Psoas muscle (tissue), 8 donors: ENCODE data around the gene TPD52L2. TPM values are rescaled to one million over a fixed set of nuclear protein-coding genes. Genes with fewer than 3 reads are reported as not detected.
A peak's percentile ranks its signal among the peaks of the same experiment; 100 is the strongest.
"Not testable (repeated sequence)": the region's sequence is repeated elsewhere in the genome, so short reads cannot be mapped to it uniquely, and the experiment has no call there.

Source experiments
- ATAC-seq, 4 donors: fragments of 200-7000 bp; cut with Tn5 transposase; one replicate each; pipeline ENCODE4 v1.9.1; 2020; ENCODE audit warnings: moderate library complexity in 3 of 4, mild to moderate bottlenecking in 2 of 4
- DNase-seq, 2 donors: peaks; one replicate each; pipeline ENCODE4 v3.0.0-alpha.2; 2020
- H3K27ac ChIP-seq: fragments of 200-600 bp; one replicate; pipeline ENCODE4 v1.8.0; 2022
- H3K27me3 ChIP-seq, 3 donors: fragments of 200-600 bp in 1 of 3; one replicate each; pipeline versions ENCODE4 v1.6.1 to v1.8.0; 2013 to 2022; ENCODE audit warnings: low read length in 2 of 3, mild to moderate bottlenecking in 2 of 3, moderate library complexity in 1 of 3; ENCODE audit not compliant: insufficient read depth in 3 of 3
- H3K36me3 ChIP-seq, 2 donors: fragments of 200-600 bp in 1 of 2; one replicate each; pipeline versions ENCODE4 v1.6.1 to v1.8.0; 2013 to 2022; ENCODE audit warnings: low read depth in 1 of 2, mild to moderate bottlenecking in 1 of 2, moderate library complexity in 1 of 2; ENCODE audit not compliant: insufficient read depth in 1 of 2
- H3K4me1 ChIP-seq: fragments of 200-600 bp; one replicate; pipeline ENCODE4 v1.8.0; 2022
- H3K4me3 ChIP-seq: fragments of 200-600 bp; one replicate; pipeline ENCODE4 v1.8.0; 2022; ENCODE audit warnings: mild to moderate bottlenecking
- H3K9me3 ChIP-seq: fragments of 200-600 bp; one replicate; pipeline ENCODE4 v1.8.0; 2022
- CTCF ChIP-seq: fragments of 200-600 bp; IDR thresholded peaks from one replicate; pipeline ENCODE4 v1.8.0; 2022; ENCODE audit warnings: antibody characterized with exemption
- WGBS, 3 donors: extraction: QIAGEN DNeasy Blood & Tissue Kit; methylation state at CpG; one replicate each; pipeline versions ENCODE4 v1.1.6 to v1.1.7; 2013; 5-methylcytosine and 5-hydroxymethylcytosine counted together
- intact Hi-C, 2 donors: fragments of 100-400 bp; cut with DNase I; formaldehyde crosslinking; loops; one replicate each; pipeline versions ENCODE4 v1.11.0 to v1.14.2; 2022
- polyA plus RNA-seq, 3 donors: library from polyadenylated mRNA; stranded (reverse); fragments of 200-250 nt; gene quantifications; one replicate each; pipeline ENCODE4 v1.2.3, GENCODE V29; 2013
- total RNA-seq, 4 donors: library from RNA; stranded (reverse); fragmentation: NEBNext Ultra II Directional in 2 of 4; extraction: Animal tissue kit (Norgen Biotek cat#: 25700) in 2 of 4; gene quantifications; one replicate each; pipeline versions ENCODE4 v1.2.1 to v1.2.4, GENCODE V29; 2021 to 2023
- donor health status: healthy with polysubstance abuse.
- donor health status: DM: no; HTN: no; CAD: no; lungs with moderate emphysema.
- donor health status: Bipolar disorder and iron deficiency.
- donor health status: healthy.
- donor health status: DM: yes; HTN: yes; CAD: no.
- donor health status: DM: no; HTN: no; CAD: no.
- donor health status: DM: no; HTN: no; CAD: no.
- donor health status: DM: yes; HTN: yes; CAD: no.

TPD52L2 gene
- total and polyA plus RNA-seq, 7 donors: 40.7 to 152 (median 55.8) TPM

GRCh38 chr20:63876489-63877036 is 11.5 kb downstream of the TPD52L2 start:
- ATAC-seq (no peak), DNase-seq (no peak)
- H3K27ac ChIP-seq: peak overlapping the region; percentile 70
- 85 to 90% (median 89%) methylated on average over 19 of the region's 19 CpGs for WGBS, 3 donors
- H3K9me3 ChIP-seq: no peaks in the 10 kb centered on the region
- no peaks in the 10 kb centered on the region for H3K27me3 ChIP-seq
- H3K4me3 ChIP-seq: no peak overlapping the region
- no peak for TF ChIP-seq CTCF
- peaks cover 0 to 70% of the 10 kb centered on the region in 2 donors for H3K36me3 ChIP-seq
- intact Hi-C loops: no loop called here
- peaks cover 12% of the 10 kb centered on the region for H3K4me1 ChIP-seq

DNA sequence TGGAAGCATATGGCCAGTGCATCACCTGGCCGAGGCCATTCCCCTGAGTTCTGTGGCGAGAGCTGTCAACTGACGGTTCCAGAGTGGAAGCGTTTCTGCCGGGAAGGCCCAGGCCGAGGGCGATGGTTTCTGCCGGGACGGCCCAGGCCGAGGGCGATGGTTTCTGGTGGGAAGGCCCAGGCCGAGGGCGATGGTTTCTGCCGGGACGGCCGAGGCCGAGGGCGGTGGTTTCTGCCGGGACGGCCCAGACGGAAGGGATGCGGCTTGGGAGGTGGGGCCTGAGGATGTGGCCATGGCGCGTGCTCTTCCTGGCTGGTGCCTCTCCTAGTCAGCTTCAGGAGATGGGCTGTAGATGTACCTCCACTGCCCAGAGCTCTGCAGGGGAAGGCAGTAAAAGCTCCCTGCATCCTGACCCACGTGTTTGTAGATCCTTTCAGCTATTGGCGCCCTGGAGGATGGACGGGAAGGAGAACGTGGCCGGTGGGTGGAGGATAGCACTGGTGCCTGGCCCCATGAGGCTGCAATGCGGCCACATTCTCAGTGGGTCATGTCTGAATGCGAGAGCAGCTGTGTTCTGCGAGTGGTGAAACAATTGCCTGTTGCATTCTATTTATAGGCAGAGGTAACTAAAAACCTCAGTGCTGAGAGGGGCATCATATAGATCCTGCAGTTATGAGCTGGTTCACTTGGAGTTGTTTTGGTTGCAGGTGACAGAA is 12.8 kb downstream of the TPD52L2 start:
- intact Hi-C loops: no loop called here

GRCh38 chr20:63878899-63879663 is 14.0 kb downstream of the TPD52L2 start:
- peak overlapping the region; percentile 70 for H3K27ac ChIP-seq

More for the DNA sequence above, 12.8 kb downstream of the TPD52L2 start:
- peak; percentile 55 to 74 for DNase-seq
- Histone ChIP-seq H3K27me3 (no peaks in the 10 kb centered on the region), H3K27ac (peak overlapping the region; percentile 70), H3K9me3 (no peaks in the 10 kb centered on the region), H3K4me1 (peaks cover 12% of the 10 kb centered on the region), H3K4me3 (no peak overlapping the region), H3K36me3 (peaks cover 0 to 68% of the 10 kb centered on the region in 2 donors)
- ATAC-seq: peak; percentile 91 to 92 (median 92)
- TF ChIP-seq CTCF: no peak
- WGBS, 3 donors: 76 to 81% (median 78%) methylated on average over 32 of the region's 32 CpGs

DNA sequence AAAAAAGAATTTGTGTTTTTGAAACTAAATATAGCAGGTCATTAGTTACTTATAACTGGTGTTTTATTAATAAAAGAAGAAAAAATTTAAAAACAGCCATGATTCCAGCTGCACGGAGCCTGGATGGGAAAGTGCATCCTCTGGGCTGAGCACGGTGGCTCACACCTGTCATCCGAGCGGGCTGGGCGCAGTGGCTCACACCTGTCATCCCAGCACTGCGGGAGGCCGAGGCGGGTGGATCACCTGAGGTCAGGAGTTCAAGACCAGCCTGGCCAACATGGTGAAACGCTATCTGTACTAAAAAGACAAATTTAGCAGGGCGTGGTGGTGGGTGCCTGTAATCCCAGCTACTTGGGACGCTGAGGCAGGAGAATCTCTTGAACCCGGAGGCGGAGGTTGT is 15.8 kb downstream of the TPD52L2 start:
- H3K27me3 ChIP-seq, DNase-seq, ATAC-seq, intact Hi-C loops, H3K9me3 ChIP-seq, H3K4me3 ChIP-seq, H3K27ac ChIP-seq: not testable (repeated sequence)
- peaks cover 0 to 62% of the 10 kb centered on the region in 2 donors for H3K36me3 ChIP-seq
- WGBS, 3 donors: 83 to 90% (median 89%) methylated on average over 13 of the region's 13 CpGs
- peaks cover 28% of the 10 kb centered on the region for H3K4me1 ChIP-seq

More at GRCh38 chr20:63878899-63879663, 14.0 kb downstream of the TPD52L2 start:
- H3K27me3 ChIP-seq: no peaks in the 10 kb centered on the region
- H3K9me3 ChIP-seq: no peaks in the 10 kb centered on the region
- peaks cover 0 to 67% of the 10 kb centered on the region in 2 donors for H3K36me3 ChIP-seq
- no peak overlapping the region for H3K4me3 ChIP-seq
- WGBS, 3 donors: 82 to 85% (median 85%) methylated on average over 14 of the region's 14 CpGs
- DNase-seq (no peak), ATAC-seq (peak in 2 of 4 donors; percentile 6 to 17)
- peaks cover 17% of the 10 kb centered on the region for H3K4me1 ChIP-seq
- TF ChIP-seq CTCF: no peak
- intact Hi-C loops: no loop called here
